SK-N-DZ (cell line): ENCODE data around the gene CENPF.
"Not testable (repeated sequence)": the region's sequence is repeated elsewhere in the genome, so short reads cannot be mapped to it uniquely, and the experiment has no call there.

Experiments used
- DNase-seq: peaks from one replicate; pipeline ENCODE4 v3.0.0-alpha.2; 2015; ENCODE audit warnings: low spot score

Gene CENPF

GRCh38 chr1:214657299-214657698 is 54.3 kb downstream of the CENPF start:
- no peak for DNase-seq

- no peak for DNase-seq
These were observed 55.2 kb downstream of the CENPF start for GRCh38 chr1:214658175-214658574.

- no peak for DNase-seq
These were observed 55.8 kb downstream of the CENPF start for GRCh38 chr1:214658785-214659184.

GRCh38 chr1:214660190-214660589 is 57.2 kb downstream of the CENPF start:
- no peak for DNase-seq

- no peak for DNase-seq
These were observed 57.9 kb downstream of the CENPF start for GRCh38 chr1:214660900-214661299.

GRCh38 chr1:214662223-214662785 is 59.3 kb downstream of the CENPF start:
- no peak for DNase-seq

GRCh38 chr1:214664651-214665433 is 61.8 kb downstream of the CENPF start:
- DNase-seq, result no peak

- no peak for DNase-seq
These were observed 62.7 kb downstream of the CENPF start for GRCh38 chr1:214665606-214666110.

GRCh38 chr1:214666674-214667073 is 63.7 kb downstream of the CENPF start:
- no peak for DNase-seq

GRCh38 chr1:214670098-214670497 is 67.1 kb downstream of the CENPF start:
- DNase-seq, result no peak

- DNase-seq, result not testable (repeated sequence)
These were observed 70.0 kb downstream of the CENPF start for GRCh38 chr1:214673029-214673428.

GRCh38 chr1:214673576-214673975 is 70.6 kb downstream of the CENPF start:
- DNase-seq, result no peak

- DNase-seq, result not testable (repeated sequence)
These were observed 72.5 kb downstream of the CENPF start for GRCh38 chr1:214675524-214675923.

- no peak for DNase-seq
These were observed 73.8 kb downstream of the CENPF start for GRCh38 chr1:214676747-214677146.

GRCh38 chr1:214677945-214678344 is 75.0 kb downstream of the CENPF start:
- DNase-seq, result no peak

- no peak for DNase-seq
These were observed 75.4 kb downstream of the CENPF start for GRCh38 chr1:214678386-214678785.

GRCh38 chr1:214683621-214684020 is 80.6 kb downstream of the CENPF start:
- DNase-seq, result no peak

- DNase-seq, result no peak
These were observed 82.9 kb downstream of the CENPF start for GRCh38 chr1:214685906-214686305.

GRCh38 chr1:214686497-214686896 is 83.5 kb downstream of the CENPF start:
- no peak for DNase-seq

GRCh38 chr1:214688891-214689290 is 85.9 kb downstream of the CENPF start:
- DNase-seq, result no peak

GRCh38 chr1:214694769-214695168 is 91.8 kb downstream of the CENPF start:
- DNase-seq, result no peak

- no peak for DNase-seq
These were observed 95.6 kb downstream of the CENPF start for GRCh38 chr1:214698559-214698958.

GRCh38 chr1:214700437-214700836 is 97.4 kb downstream of the CENPF start:
- DNase-seq, result no peak
